GM12878 (cell line): Measurements from ENCODE around the gene PTPRQ. TPM values are rescaled to one million over a fixed set of nuclear protein-coding genes. Genes with fewer than 3 reads are reported as not detected.
A peak's percentile ranks its signal among the peaks of the same experiment; 100 is the strongest.

ENCODE experiments used
- ATAC-seq: fragments of 200-7000 bp; cut with Tn5 transposase; 3 replicates; pipeline ENCODE4 v1.9.1; 2020; ENCODE audit warnings: mild to moderate bottlenecking, moderate library complexity
- Bru-seq: library from RNA; stranded (reverse); fragments of 400-500 nt; gene quantifications from one replicate; lab custom pipeline; 2021; lab: Mats Ljungman, UMichigan
- BruChase-seq, 2 experiments: library from RNA; stranded (reverse); fragments of 400-500 nt; gene quantifications; one replicate each; lab custom pipeline; 2021; lab: Mats Ljungman, UMichigan
- BruUV-seq: library from RNA; stranded (reverse); fragments of 400-500 nt; replicated peaks from 2 replicates; lab custom pipeline; 2021; lab: Mats Ljungman, UMichigan
- CTCF ChIA-PET: fragments of 300-600 bp; sonication (Branson Sonifier 250); formaldehyde crosslinking; extraction: SDS; loops from one replicate; lab custom pipeline; 2021; ENCODE audit warnings: inconsistent platforms; lab: Yijun Ruan, JAX
- POLR2A ChIA-PET: fragments of 350-600 bp; formaldehyde crosslinking; extraction: SDS; loops from one replicate; lab custom pipeline; 2021; ENCODE audit warnings: inconsistent platforms; lab: Charles Lee
- RAD21 ChIA-PET: fragments of 300-600 bp; sonication (Branson Sonifier 250); formaldehyde crosslinking; loops from one replicate; lab custom pipeline; 2023; ENCODE audit warnings: antibody characterized with exemption; ENCODE audit not compliant: unreplicated experiment; lab: Charles Lee
- SMC1A ChIA-PET: fragments of 300-600 bp; sonication (Branson Sonifier 250); formaldehyde crosslinking; loops from one replicate; lab custom pipeline; 2023; ENCODE audit not compliant: unreplicated experiment, uncharacterized antibody; lab: Charles Lee
- DNase-seq: peaks from one replicate; pipeline ENCODE4 v3.0.0-alpha.2; 2011; ENCODE audit warnings: low read depth, low spot score
- FAIRE-seq: peaks from 3 replicates; lab custom pipeline; 2011; peaks lifted over from hg19 to GRCh38; lab: Jason Lieb, UNC
- H2AFZ ChIP-seq: 2 replicates; pipeline ENCODE4 v1.6.0; 2011; ENCODE audit warnings: low read depth, low read length, control low read depth; ENCODE audit not compliant: control insufficient read depth
- H3K27ac ChIP-seq: 2 replicates; pipeline ENCODE4 v1.5.1; 2011; ENCODE audit warnings: control low read depth; ENCODE audit not compliant: control insufficient read depth, insufficient read depth
- H3K27me3 ChIP-seq, 2 experiments: replicated peaks in 1 of 2; 2 replicates each; pipeline versions ENCODE4 v1.6.0 to v1.6.1; 2011; ENCODE audit warnings: low read length in 1 of 2; ENCODE audit not compliant: control insufficient read depth in 2 of 2, insufficient read depth in 2 of 2
- H3K36me3 ChIP-seq, 2 experiments: 2 replicates each; pipeline ENCODE4 v1.5.1; 2011; ENCODE audit warnings: low read length in 1 of 2; ENCODE audit not compliant: control insufficient read depth in 2 of 2, insufficient read depth in 2 of 2
- H3K4me1 ChIP-seq: 2 replicates; pipeline ENCODE4 v1.6.1; 2011; ENCODE audit warnings: mild to moderate bottlenecking, low read length, moderate library complexity, mixed read lengths; ENCODE audit not compliant: control insufficient read depth, insufficient read depth
- H3K4me2 ChIP-seq: 2 replicates; pipeline ENCODE4 v1.6.0; 2011; ENCODE audit warnings: control low read depth; ENCODE audit not compliant: control insufficient read depth, insufficient read depth
- H3K4me3 ChIP-seq: fragments of 200-600 bp; sonication (generic); 2 replicates; pipeline ENCODE4 v1.5.1; 2016
- H3K79me2 ChIP-seq: 2 replicates; pipeline ENCODE4 v1.6.0; 2011; ENCODE audit warnings: low read length; ENCODE audit not compliant: control insufficient read depth, insufficient read depth
- H3K9ac ChIP-seq: 2 replicates; pipeline ENCODE4 v1.8.0; 2011; ENCODE audit warnings: low read length, control low read depth, mixed read lengths; ENCODE audit not compliant: control insufficient read depth, insufficient read depth
- H3K9me3 ChIP-seq: replicated peaks from 3 replicates; pipeline ENCODE4 v1.5.1; 2011; ENCODE audit warnings: mild to moderate bottlenecking, low read length; ENCODE audit not compliant: control insufficient read depth, insufficient read depth
- H4K20me1 ChIP-seq: 2 replicates; pipeline ENCODE4 v1.6.0; 2011; ENCODE audit not compliant: control insufficient read depth, insufficient read depth
- FOS ChIP-seq: IDR thresholded peaks from 3 replicates; pipeline ENCODE4 v1.6.1; 2011; ENCODE audit warnings: borderline replicate concordance; ENCODE audit not compliant: insufficient read length; ENCODE audit errors: extremely low read depth
- FOXM1 ChIP-seq: IDR thresholded peaks from 2 replicates; pipeline ENCODE4 v1.6.1; 2012; ENCODE audit warnings: low read depth, mild to moderate bottlenecking, inconsistent platforms, low read length, moderate library complexity
- JUND ChIP-seq: IDR thresholded peaks from 2 replicates; pipeline ENCODE4 v1.6.1; 2012; ENCODE audit warnings: low read depth, mild to moderate bottlenecking, low read length, improper control_type of control experiment, moderate library complexity
- NFXL1 ChIP-seq: fragments of 450-650 bp; IDR thresholded peaks from 2 replicates; pipeline ENCODE4 v1.6.1; 2017; ENCODE audit warnings: antibody characterized with exemption, mild to moderate bottlenecking, borderline replicate concordance
- PAX8 ChIP-seq: fragments of 450-650 bp; IDR thresholded peaks from 2 replicates; pipeline ENCODE4 v1.6.1; 2017; ENCODE audit warnings: mild to moderate bottlenecking, moderate library complexity
- RUNX3 ChIP-seq: IDR thresholded peaks from 2 replicates; pipeline ENCODE4 v1.6.1; 2012; ENCODE audit warnings: low read length, inconsistent platforms
- SMC3 ChIP-seq: IDR thresholded peaks from 2 replicates; pipeline ENCODE4 v1.6.1; 2011; ENCODE audit warnings: low read length, improper control_type of control experiment, borderline replicate concordance
- WGBS: methylation state at CpG from one replicate; pipeline ENCODE4 v1.1.6; 2016; ENCODE audit warnings: low lambda C conversion rate; ENCODE audit not compliant: insufficient replicate concordance, insufficient coverage; ENCODE audit errors: missing lambda C conversion rate; 5-methylcytosine and 5-hydroxymethylcytosine counted together
- in situ Hi-C: fragments of 300-500 bp; cut with MboI; formaldehyde crosslinking; loops from 9 replicates; pipeline ENCODE4 v1.14.3; 2018; ENCODE audit warnings: mixed read lengths
- intact Hi-C: fragments of 100-400 bp; cut with micrococcal nuclease; formaldehyde crosslinking; loops from one replicate; pipeline ENCODE4 v1.14.2; 2022; ENCODE audit not compliant: unreplicated experiment
- long read RNA-seq, 2 experiments: library from polyadenylated mRNA; unstranded; transcript quantifications; one replicate each; pipeline ENCODE4 v2.0.0, GENCODE V29; 2019 to 2020
- polyA minus RNA-seq, 3 experiments: library from RNA; depleted of rRNA, polyadenylated mRNA; stranded (reverse); fragments of >200 nt; gene quantifications; 2 replicates each; pipeline ENCODE4 v1.2.3, GENCODE V29; 2011
- polyA plus RNA-seq, 11 experiments: library from polyadenylated mRNA; depleted of rRNA in 4 of 11; unstranded in 6 of 11; stranded (reverse) in 5 of 11; fragments of >200 nt; fragmentation: Nextera tagmentation in 4 of 11; fragmentation: Illumina TruSeq in 1 of 11; extraction: Ambion mirVana in 4 of 11; extraction: Trizol in 1 of 11; gene quantifications; 1 replicate in 1 of 11; 2 replicates in 10 of 11; pipeline versions ENCODE4 v1.2.1 to v1.2.3, GENCODE V29; 2011 to 2016; ENCODE audit warnings: inconsistent platforms in 2 of 11, missing spikeins in 2 of 11, low read depth in 1 of 11
- total RNA-seq, 4 experiments: library from RNA; depleted of rRNA in 3 of 4; stranded (reverse); fragments of >200 nt in 3 of 4; fragmentation: Illumina TruSeq in 1 of 4; extraction: Trizol in 1 of 4; gene quantifications; 2 replicates each; pipeline versions ENCODE4 v1.2.1 to v1.2.3, GENCODE V29; 2013 to 2021
- TF ChIP-seq, protein P1 (sequence below): fragments of 450-650 bp; formaldehyde crosslinking; IDR thresholded peaks from 2 replicates; pipeline ENCODE4 v1.5.0; 2022; ENCODE audit warnings: mild to moderate bottlenecking, missing genetic modification characterization
- TF ChIP-seq, protein P2 (sequence below): fragments of 450-650 bp; IDR thresholded peaks from 2 replicates; pipeline ENCODE4 v1.6.1; 2017; ENCODE audit warnings: low read depth, mild to moderate bottlenecking, moderate library complexity

Gene PTPRQ, protein sequence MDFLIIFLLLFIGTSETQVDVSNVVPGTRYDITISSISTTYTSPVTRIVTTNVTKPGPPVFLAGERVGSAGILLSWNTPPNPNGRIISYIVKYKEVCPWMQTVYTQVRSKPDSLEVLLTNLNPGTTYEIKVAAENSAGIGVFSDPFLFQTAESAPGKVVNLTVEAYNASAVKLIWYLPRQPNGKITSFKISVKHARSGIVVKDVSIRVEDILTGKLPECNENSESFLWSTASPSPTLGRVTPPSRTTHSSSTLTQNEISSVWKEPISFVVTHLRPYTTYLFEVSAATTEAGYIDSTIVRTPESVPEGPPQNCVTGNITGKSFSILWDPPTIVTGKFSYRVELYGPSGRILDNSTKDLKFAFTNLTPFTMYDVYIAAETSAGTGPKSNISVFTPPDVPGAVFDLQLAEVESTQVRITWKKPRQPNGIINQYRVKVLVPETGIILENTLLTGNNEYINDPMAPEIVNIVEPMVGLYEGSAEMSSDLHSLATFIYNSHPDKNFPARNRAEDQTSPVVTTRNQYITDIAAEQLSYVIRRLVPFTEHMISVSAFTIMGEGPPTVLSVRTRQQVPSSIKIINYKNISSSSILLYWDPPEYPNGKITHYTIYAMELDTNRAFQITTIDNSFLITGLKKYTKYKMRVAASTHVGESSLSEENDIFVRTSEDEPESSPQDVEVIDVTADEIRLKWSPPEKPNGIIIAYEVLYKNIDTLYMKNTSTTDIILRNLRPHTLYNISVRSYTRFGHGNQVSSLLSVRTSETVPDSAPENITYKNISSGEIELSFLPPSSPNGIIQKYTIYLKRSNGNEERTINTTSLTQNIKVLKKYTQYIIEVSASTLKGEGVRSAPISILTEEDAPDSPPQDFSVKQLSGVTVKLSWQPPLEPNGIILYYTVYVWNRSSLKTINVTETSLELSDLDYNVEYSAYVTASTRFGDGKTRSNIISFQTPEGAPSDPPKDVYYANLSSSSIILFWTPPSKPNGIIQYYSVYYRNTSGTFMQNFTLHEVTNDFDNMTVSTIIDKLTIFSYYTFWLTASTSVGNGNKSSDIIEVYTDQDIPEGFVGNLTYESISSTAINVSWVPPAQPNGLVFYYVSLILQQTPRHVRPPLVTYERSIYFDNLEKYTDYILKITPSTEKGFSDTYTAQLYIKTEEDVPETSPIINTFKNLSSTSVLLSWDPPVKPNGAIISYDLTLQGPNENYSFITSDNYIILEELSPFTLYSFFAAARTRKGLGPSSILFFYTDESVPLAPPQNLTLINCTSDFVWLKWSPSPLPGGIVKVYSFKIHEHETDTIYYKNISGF (N-terminal part only)
- 0.51 and 0.94 TPM in 2 replicates for total RNA-seq (2013; cell fraction: nucleolus; rRNA removed)
- total RNA-seq (2014; rRNA removed) (not detected in 2 replicates), total RNA-seq (2014; rRNA removed; fragmentation: Illumina TruSeq; extraction: Trizol) (not detected in 2 replicates), total RNA-seq (2021) (not detected in 2 replicates), polyA plus RNA-seq (2011; rRNA removed) (0.01 TPM in 2 replicates), polyA plus RNA-seq (2014; fragmentation: Illumina TruSeq; extraction: Trizol) (not detected in 2 replicates), polyA plus RNA-seq (2014; fragmentation: Nextera tagmentation; extraction: Ambion mirVana) (not detected), polyA plus RNA-seq (2014; rRNA removed) (not detected in 2 replicates), polyA plus RNA-seq (2016; fragmentation: Nextera tagmentation; extraction: Ambion mirVana) (not detected), polyA minus RNA-seq (2011; rRNA and poly(A)+ RNA removed) (0.21 and 0.29 TPM in 2 replicates), Bru-seq, nascent RNA (percentile 2 among the genes with signal in this experiment), BruChase-seq, experiment 1, labeled RNA remaining after a 6-hour chase (percentile 1 among the genes with signal in this experiment), BruChase-seq, experiment 2, labeled RNA remaining after a 2-hour chase (percentile 2 among the genes with signal in this experiment)
- polyA plus RNA-seq (2011; ENCODE audit: low read depth): not detected
- not detected in 2 replicates for polyA plus RNA-seq (2011; cell fraction: cytosol; rRNA removed)
- 0.29 and 0.31 TPM in 2 replicates for polyA plus RNA-seq (2011; cell fraction: nucleus; rRNA removed)
- polyA plus RNA-seq (2012): 0.01 TPM in 1 of 2 replicates, not detected in the other
- polyA minus RNA-seq (2011; cell fraction: cytosol; rRNA and poly(A)+ RNA removed): not detected in 2 replicates
- 0.19 and 0.24 TPM in 2 replicates for polyA minus RNA-seq (2011; cell fraction: nucleus; rRNA and poly(A)+ RNA removed)
- long read RNA-seq, experiment 1: 0 reads
- long read RNA-seq, experiment 2: 0 reads

DNA sequence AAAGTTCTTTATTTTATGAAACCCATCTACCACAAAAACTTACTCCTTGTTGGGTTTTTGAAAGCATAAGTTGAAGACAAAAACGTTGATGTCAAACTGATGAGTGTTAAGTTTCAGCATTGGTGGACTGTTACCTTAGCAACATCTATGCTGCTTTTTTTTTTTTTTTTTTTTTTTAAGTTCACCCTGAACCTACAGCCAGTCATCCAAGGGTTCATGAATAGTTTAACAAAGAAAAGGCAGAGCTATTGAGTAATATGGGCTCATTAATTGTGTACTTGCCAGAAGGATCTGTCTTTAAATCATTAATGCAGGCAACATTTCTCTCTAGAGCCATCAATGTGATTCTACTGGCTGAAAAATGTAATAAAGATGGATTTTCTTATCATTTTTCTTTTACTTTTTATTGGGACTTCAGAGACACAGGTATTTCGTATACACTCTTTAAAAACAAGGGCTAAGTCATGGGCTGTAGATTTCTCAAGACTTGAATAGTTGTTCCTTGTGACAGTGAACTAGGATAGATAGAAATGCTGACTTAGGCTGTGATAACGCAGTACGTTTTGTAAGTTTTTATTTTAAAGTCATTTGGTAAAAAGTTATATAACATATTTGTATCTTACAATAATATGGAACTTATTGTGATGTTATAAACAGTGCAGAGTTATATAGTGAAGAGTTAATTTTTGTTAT, at the start of gene PTPRQ:
Gene PTPRQ (plus strand): TSS at position 262 of the 693 bp plus-strand sequence. CDS start 111 bp downstream, at position 373.
- ChIA-PET RAD21 (no interaction called here), SMC1A (no interaction called here), CTCF (no interaction called here), POLR2A (no interaction called here)
- FAIRE-seq (no peak), DNase-seq (no peak), ATAC-seq (no peak)
- H3K4me2 ChIP-seq: no peak within 1 kb of the TSS
- no peaks in the 10 kb centered on the region for H4K20me1 ChIP-seq
- no TSS peak for BruUV-seq
- no peak within 1 kb of the TSS for H2AFZ ChIP-seq
- no peaks in the 10 kb centered on the region for H3K79me2 ChIP-seq
- H3K27me3 ChIP-seq: no peaks in the 10 kb centered on the region
- no peak within 1 kb of the TSS for H3K27ac ChIP-seq
- H3K4me1 ChIP-seq: no peaks in the 10 kb centered on the region
- 31% methylated on average over 4 of the region's 4 CpGs for WGBS
- in situ Hi-C loops (no loop called here), intact Hi-C loops (no loop called here)
- no peaks in the 10 kb centered on the region for H3K9me3 ChIP-seq
- H3K9ac ChIP-seq: no peak within 1 kb of the TSS
- H3K4me3 ChIP-seq: no peak within 1 kb of the TSS
- H3K36me3 ChIP-seq: no peaks in the 10 kb centered on the region
- TF ChIP-seq, protein P1, sequence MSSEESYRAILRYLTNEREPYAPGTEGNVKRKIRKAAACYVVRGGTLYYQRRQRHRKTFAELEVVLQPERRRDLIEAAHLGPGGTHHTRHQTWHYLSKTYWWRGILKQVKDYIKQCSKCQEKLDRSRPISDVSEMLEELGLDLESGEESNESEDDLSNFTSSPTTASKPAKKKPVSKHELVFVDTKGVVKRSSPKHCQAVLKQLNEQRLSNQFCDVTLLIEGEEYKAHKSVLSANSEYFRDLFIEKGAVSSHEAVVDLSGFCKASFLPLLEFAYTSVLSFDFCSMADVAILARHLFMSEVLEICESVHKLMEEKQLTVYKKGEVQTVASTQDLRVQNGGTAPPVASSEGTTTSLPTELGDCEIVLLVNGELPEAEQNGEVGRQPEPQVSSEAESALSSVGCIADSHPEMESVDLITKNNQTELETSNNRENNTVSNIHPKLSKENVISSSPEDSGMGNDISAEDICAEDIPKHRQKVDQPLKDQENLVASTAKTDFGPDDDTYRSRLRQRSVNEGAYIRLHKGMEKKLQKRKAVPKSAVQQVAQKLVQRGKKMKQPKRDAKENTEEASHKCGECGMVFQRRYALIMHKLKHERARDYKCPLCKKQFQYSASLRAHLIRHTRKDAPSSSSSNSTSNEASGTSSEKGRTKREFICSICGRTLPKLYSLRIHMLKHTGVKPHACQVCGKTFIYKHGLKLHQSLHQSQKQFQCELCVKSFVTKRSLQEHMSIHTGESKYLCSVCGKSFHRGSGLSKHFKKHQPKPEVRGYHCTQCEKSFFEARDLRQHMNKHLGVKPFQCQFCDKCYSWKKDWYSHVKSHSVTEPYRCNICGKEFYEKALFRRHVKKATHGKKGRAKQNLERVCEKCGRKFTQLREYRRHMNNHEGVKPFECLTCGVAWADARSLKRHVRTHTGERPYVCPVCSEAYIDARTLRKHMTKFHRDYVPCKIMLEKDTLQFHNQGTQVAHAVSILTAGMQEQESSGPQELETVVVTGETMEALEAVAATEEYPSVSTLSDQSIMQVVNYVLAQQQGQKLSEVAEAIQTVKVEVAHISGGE (CRISPR knock-in tag): no peak
- TF ChIP-seq RUNX3 (no peak), PAX8 (no peak), NFXL1 (no peak), JUND (no peak), FOS (no peak), FOXM1 (no peak), SMC3 (no peak)
- TF ChIP-seq, protein P2, sequence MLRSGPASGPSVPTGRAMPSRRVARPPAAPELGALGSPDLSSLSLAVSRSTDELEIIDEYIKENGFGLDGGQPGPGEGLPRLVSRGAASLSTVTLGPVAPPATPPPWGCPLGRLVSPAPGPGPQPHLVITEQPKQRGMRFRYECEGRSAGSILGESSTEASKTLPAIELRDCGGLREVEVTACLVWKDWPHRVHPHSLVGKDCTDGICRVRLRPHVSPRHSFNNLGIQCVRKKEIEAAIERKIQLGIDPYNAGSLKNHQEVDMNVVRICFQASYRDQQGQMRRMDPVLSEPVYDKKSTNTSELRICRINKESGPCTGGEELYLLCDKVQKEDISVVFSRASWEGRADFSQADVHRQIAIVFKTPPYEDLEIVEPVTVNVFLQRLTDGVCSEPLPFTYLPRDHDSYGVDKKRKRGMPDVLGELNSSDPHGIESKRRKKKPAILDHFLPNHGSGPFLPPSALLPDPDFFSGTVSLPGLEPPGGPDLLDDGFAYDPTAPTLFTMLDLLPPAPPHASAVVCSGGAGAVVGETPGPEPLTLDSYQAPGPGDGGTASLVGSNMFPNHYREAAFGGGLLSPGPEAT: no peak
